Measurements from ENCODE around the gene ENG.

DNA sequence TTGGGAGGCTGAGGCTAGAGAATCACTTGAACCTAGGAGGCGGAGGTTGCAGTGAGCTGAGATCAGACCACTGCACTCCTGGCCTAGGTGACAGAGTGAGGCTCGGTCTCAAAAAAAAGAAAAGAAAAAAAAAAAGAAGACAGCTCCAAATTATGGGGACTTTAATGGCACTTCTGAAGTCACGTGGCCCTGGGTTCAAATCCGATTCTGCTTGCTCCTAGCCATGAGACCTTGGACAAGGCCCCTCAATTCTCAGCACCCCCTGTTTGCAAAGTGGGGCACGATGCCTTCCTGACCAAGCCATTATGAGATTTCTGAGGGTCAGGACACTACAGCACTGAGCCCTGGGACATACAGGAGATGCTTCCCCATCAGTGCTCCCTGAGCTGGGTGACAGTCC, 1.1 kb upstream of the ENG start:
- TF ChIP-seq EZH2 (IDR thresholded peaks at IDR 0.05; ENCODE audit: borderline replicate concordance, low read depth, low read length, poor library complexity, severe bottlenecking) (no peak), CTCF (conservative IDR thresholded peaks at IDR 0.05; ENCODE audit: low read depth, low read length) (no peak)

All from A673 (cell line).